GM12891 (cell line): Measurements from ENCODE around the gene DNAJB4.

Experiments used
- POLR2A ChIP-seq: IDR thresholded peaks from 2 replicates; pipeline ENCODE4 v1.6.1; 2011; ENCODE audit warnings: low read depth, low read length, control low read depth
- SPI1 ChIP-seq: IDR thresholded peaks from 2 replicates; pipeline ENCODE4 v1.6.1; 2011; ENCODE audit warnings: low read depth, low read length, control low read depth
- TAF1 ChIP-seq: IDR thresholded peaks from 2 replicates; pipeline ENCODE4 v1.6.1; 2011; ENCODE audit warnings: low read depth, low read length, control low read depth

DNA sequence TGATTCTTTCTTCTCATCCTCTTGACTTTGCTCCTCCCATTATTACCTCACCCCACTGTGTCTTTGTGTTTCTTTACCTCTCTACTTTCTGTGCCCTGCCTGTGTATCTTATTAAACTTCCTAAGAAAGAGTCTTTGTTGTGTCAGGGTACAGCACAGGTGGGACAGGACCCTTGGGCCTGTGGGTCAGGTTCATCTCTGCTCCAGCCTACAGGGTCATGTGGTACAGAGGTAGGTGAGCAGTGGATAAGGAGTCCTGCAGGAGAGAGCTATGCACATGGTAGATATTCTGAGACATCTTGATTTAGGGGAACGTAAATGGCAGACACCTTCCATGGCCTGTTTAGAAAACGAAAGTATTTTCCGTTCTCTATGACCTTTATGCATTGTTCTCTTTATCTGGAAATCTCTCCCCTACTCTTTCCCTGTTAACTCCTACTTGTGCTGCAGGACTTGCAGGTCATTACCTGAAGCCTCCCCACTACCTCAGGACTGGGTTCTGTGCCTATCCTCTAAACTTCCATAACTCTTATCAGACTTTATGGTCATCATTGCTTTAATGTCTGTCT lies 50.9 kb downstream of the DNAJB4 start:
- TF ChIP-seq POLR2A (no peak), SPI1 (no peak), TAF1 (no peak)
